NB4 (cell line): Measurements from ENCODE around the gene ADAM10.

ENCODE experiments used
- DNase-seq: peaks from one replicate; pipeline ENCODE4 v3.0.0; 2010; ENCODE audit warnings: low read depth
- H3K4me3 ChIP-seq: one replicate; pipeline ENCODE4 v1.5.1; 2011; ENCODE audit warnings: mild to moderate bottlenecking, low read depth, low read length, moderate library complexity
- CTCF ChIP-seq: IDR thresholded peaks from one replicate; pipeline ENCODE4 v1.5.1; 2012; ENCODE audit warnings: low read depth, low read length
- MAX ChIP-seq: IDR thresholded peaks from 2 replicates; pipeline ENCODE4 v1.6.1; 2011; ENCODE audit warnings: low read depth, low read length
- MYC ChIP-seq: IDR thresholded peaks from 2 replicates; pipeline ENCODE4 v1.6.1; 2011; ENCODE audit warnings: low read depth, low read length
- POLR2A ChIP-seq: IDR thresholded peaks from 2 replicates; pipeline ENCODE4 v1.6.1; 2011; ENCODE audit warnings: mild to moderate bottlenecking; ENCODE audit not compliant: insufficient read length; ENCODE audit errors: extremely low read depth

Gene ADAM10

GRCh38 chr15:58643996-58644395 lies 105.5 kb downstream of the ADAM10 start:
- TF ChIP-seq POLR2A (no peak), MYC (no peak), CTCF (no peak), MAX (no peak)
- no peak overlapping the region for H3K4me3 ChIP-seq

DNA sequence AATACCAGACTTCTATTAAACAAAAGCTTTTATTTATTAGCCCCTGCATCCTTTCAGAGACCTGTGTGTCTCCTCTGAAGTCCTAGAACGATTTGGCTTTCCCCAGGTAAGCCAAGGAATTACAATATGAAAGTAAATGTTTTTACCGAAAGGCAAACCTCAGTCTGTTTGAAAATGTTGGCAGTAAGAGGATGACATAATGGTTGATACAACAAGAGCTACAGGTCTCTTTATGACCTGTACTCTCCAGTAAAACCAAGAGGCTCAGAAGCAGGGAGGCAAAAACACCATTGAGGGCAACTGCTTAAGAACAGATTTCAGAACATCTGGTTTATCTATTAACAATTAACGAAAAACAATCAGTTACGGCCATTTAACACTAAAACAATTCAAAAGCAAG lies 107.8 kb downstream of the ADAM10 start:
- TF ChIP-seq POLR2A (no peak), CTCF (no peak), MAX (no peak), MYC (no peak)
- no peak for DNase-seq
- no peak overlapping the region for H3K4me3 ChIP-seq

More at GRCh38 chr15:58643996-58644395, 105.5 kb downstream of the ADAM10 start:
- no peak for DNase-seq

DNA sequence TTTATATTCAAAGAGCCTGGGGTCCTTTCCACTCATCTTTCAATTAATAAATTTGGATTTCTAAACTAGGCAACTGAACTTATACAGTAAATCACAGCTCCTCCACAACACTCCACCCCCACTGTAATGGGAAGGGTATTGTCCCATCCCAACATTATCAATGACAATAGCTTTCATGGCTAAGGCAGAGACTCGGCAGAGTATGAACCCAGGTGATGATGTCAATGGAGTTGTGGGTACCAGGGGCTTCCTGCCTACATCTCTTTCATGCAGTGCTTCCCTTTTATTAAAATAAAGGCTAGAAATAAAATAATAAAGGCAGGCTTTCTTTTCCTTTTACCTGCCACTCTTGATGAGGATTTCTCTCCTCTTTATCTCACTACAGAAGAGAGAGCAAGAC lies 109.5 kb downstream of the ADAM10 start:
- no peak overlapping the region for H3K4me3 ChIP-seq
- TF ChIP-seq POLR2A, result no peak
- no peak for TF ChIP-seq MAX
- no peak for TF ChIP-seq MYC
- TF ChIP-seq CTCF, result no peak
- DNase-seq, result no peak

- TF ChIP-seq MYC, result no peak
- no peak for DNase-seq
These were observed 110.3 kb downstream of the ADAM10 start for GRCh38 chr15:58639002-58639756.

DNA sequence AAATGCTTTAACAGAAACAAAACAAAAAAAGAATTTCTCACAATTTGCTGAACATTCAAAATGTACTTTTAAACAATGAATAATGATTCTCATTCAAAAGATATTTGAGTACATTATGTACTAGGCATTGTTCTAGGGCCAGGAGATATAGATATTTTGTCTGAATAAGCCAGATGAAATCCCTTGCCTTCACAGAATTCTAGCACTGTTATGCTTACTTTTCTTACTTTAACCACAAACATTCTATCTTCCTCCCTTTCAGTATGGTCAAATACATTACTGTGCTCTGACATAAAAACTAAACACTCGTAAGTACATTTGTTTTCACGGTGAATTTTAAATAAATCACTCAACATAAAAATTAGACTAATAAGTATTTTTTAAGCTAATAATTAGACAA lies 116.7 kb downstream of the ADAM10 start:
- no peak for TF ChIP-seq MYC
- no peak for TF ChIP-seq POLR2A
- no peak for TF ChIP-seq CTCF
- no peak for TF ChIP-seq MAX
- no peak overlapping the region for H3K4me3 ChIP-seq
- no peak for DNase-seq

More at GRCh38 chr15:58639002-58639756, 110.3 kb downstream of the ADAM10 start:
- H3K4me3 ChIP-seq, result no peak overlapping the region

DNA sequence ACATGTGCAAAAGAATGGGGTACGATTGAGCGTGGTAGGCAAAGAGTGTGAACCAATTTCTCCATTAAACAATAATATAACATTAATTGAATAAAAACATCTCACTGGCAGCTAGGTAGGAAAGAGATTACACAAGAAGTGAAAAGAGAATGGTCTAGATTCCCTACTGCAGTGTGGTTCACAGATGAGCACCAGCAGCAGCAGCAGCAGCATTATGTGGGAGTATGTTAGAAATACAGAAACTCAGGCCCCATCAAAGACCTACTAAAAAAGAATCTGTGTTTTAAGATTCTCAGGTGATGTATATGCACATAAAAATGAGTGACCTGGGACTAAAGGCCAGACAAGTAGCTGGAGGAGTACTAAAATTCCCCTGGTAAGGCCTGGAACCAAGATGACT lies 118.2 kb downstream of the ADAM10 start:
- no peak for TF ChIP-seq MYC
- no peak for TF ChIP-seq CTCF
- TF ChIP-seq MAX, result no peak
- no peak for TF ChIP-seq POLR2A
- H3K4me3 ChIP-seq, result no peak overlapping the region
- DNase-seq, result no peak
